Cardiac septum (tissue), 1 donor: Measurements from ENCODE around the gene PLA2G7. TPM values are rescaled to one million over a fixed set of nuclear protein-coding genes. Genes with fewer than 3 reads are reported as not detected.

Experiments used
- DNase-seq: peaks from one replicate; pipeline ENCODE4 v3.0.0-alpha.2; 2020; ENCODE audit warnings: low spot score
- intact Hi-C: fragments of 100-400 bp; cut with DNase I; formaldehyde crosslinking; loops from one replicate; pipeline ENCODE4 v1.14.0; 2022
- total RNA-seq: library from RNA; stranded (reverse); fragmentation: NEBNext Ultra II Directional; extraction: Animal tissue kit (Norgen Biotek cat#: 25700); gene quantifications from one replicate; pipeline ENCODE4 v1.2.1, GENCODE V29; 2021
- donor health status: DM: no; HTN: no; CAD: no.

The PLA2G7 gene
- total RNA-seq, 1 donor from 2014 or later = 0.46 TPM

GRCh38 chr6:46690911-46691451 lies 44.2 kb downstream of the PLA2G7 start:
- no peak for DNase-seq
- intact Hi-C loops = no loop called here

- no peak for DNase-seq
- intact Hi-C loops = no loop called here
Measured at GRCh38 chr6:46690141-46690755, 44.9 kb downstream of the PLA2G7 start.

DNA sequence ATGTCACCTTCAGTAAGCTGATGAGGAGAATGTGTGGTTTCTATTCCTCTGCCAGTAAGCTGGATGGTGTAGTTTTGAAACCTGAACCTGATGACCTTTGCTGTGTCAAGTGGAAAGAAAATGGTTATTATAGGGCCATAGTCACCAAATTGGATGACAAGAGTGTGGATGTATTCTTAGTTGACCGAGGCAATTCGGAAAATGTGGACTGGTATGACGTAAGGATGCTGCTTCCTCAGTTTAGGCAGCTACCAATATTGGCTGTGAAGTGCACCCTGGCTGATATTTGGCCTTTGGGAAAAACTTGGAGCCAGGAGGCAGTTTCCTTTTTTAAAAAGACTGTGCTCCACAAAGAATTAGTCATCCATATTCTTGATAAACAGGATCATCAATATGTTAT lies 45.5 kb downstream of the PLA2G7 start:
- DNase-seq = no peak
- intact Hi-C loops = no loop called here

DNA sequence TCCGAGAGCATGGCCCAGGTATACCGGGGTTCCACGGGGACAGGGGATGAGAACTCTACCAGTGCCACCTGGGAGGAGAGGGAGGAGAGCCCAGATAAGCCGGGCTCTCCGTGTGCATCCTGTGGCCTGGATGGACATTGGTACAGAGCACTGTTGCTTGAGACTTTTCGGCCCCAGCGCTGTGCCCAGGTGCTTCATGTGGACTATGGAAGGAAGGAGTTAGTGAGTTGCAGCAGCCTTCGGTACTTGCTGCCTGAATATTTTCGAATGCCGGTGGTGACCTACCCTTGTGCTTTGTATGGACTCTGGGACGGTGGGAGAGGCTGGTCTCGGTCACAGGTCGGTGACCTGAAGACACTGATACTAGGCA lies 46.2 kb downstream of the PLA2G7 start:
- DNase-seq = no peak
- intact Hi-C loops = no loop called here

DNA sequence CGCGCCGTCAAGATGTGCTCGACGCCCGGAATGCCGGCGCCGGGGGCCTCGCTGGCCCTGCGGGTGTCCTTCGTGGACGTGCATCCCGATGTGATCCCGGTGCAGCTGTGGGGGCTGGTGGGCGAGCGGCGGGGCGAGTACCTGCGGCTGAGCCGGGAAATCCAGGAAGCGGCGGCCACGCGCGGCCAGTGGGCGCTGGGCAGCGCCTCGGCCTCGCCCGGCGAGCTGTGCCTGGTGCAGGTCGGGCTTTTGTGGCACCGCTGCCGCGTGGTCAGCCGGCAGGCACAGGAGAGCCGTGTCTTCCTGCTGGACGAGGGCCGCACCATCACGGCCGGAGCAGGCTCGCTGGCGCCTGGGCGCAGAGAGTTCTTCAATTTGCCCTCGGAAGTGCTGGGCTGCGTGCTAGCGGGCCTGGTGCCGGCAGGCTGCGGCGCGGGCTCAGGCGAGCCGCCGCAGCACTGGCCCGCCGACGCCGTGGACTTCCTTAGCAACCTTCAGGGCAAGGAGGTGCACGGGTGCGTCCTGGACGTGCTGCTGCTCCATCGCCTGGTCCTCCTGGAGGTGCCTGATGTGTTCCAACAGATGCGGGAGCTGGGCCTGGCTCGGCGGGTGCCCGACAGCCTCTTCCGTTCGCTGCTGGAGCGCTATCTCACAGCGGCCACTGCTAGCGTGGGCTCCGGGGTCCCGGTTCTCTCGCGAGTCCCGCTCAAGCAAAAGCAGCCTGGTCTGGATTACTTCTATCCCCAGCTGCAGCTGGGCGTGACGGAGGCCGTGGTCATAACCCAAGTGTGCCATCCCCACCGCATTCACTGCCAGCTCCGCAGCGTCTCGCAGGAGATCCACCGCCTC lies 46.8 kb downstream of the PLA2G7 start:
- intact Hi-C loops = no loop called here
- no peak for DNase-seq

DNA sequence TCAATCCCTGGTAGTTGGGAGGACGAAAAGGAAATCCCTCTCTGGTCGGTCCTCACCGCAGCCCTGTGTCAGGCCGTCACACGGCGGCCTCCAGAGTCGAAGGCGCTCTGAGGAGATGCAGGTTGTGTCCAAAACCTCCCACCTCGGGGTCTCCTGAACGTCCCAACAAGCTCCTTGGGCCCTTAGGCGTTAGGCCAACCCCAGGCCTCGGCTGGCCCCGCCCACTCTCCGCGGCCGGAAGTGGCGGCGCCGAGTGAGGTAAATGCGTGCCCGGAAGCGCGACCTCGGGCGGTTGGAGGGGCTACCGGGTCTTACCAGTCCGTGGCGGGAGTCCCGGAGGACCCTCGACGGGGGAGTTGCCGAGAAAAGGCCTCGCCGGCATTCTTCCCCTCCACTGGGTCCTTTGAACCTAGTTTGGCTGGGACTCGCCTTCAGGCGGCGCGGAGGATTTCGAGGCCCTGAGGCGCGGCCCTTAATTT lies 47.5 kb downstream of the PLA2G7 start, which contains the start of gene TDRD6:
TDRD6 (plus strand) TSS at position 267 of the 479 bp plus-strand sequence. CDS start 244 bp downstream, outside the sequence.
- intact Hi-C loops = no loop called here
- DNase-seq = no peak

DNA sequence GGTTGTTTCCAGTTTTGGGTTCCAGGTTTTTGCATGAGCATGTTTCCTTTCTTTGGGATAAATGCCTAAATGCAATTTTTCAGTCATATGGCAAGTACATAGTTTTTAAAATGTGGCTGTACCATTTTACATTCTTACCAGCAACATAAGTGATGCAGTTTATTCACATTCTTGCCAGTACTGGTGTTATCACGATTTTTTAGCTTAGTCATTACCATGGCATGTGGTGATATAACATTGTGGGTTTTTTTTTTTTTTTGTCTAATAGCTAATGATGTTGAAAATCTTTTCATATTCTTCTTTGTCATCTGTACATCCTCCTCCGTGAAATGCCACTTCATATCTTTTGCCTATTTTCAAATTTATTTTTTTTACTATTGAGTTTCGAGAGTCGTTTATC lies 50.4 kb downstream of the PLA2G7 start:
- DNase-seq = no peak
- intact Hi-C loops = no loop called here

GRCh38 chr6:46677314-46677654 lies 57.9 kb downstream of the PLA2G7 start:
- intact Hi-C loops = no loop called here
- no peak for DNase-seq

- intact Hi-C loops = no loop called here
- no peak for DNase-seq
Measured at GRCh38 chr6:46676604-46677313, 58.4 kb downstream of the PLA2G7 start.

GRCh38 chr6:46674410-46674809 lies 60.8 kb downstream of the PLA2G7 start:
- DNase-seq = no peak
- intact Hi-C loops = no loop called here

DNA sequence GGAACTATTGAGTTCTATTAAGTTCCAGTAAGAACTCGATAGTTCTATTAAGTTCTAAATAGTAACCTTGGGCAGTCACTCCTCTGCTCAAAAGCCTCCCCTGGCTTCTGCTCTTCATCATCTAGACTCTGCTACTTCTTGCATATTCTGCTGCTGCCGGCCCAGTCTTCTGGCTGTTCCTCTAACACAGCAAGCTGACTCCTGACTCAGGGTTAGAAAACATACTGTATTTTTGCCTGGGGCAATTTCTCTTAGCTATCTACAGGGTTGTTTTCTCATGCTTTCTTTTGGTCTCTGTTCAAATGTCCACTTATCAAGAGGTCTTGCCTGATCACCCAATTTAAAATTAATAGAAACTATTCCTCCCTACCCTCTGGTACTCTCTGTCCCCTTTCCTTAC lies 67.8 kb downstream of the PLA2G7 start:
- intact Hi-C loops = no loop called here
- DNase-seq = no peak

- intact Hi-C loops = no loop called here
- no peak for DNase-seq
Measured at GRCh38 chr6:46661483-46661882, 73.7 kb downstream of the PLA2G7 start.

DNA sequence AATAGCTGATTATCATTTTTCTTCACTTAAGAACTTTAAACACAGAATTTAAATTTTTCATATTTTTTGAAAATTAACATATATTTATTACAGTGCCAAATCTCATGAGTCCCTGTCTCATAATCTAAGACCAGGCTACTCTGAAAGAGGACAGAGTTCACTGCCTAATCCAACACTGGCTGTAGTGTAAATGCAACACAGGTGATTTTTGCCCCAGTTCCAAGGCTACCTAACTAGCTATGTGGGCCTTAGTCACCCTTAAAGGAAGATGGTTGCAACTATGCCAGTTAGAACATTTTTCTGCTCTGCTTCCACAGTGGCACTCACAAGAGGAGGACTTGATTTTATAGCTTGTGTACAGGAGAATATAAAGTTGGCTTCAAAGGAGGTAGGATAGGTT lies 77.5 kb downstream of the PLA2G7 start:
- DNase-seq = no peak
- intact Hi-C loops = no loop called here

DNA sequence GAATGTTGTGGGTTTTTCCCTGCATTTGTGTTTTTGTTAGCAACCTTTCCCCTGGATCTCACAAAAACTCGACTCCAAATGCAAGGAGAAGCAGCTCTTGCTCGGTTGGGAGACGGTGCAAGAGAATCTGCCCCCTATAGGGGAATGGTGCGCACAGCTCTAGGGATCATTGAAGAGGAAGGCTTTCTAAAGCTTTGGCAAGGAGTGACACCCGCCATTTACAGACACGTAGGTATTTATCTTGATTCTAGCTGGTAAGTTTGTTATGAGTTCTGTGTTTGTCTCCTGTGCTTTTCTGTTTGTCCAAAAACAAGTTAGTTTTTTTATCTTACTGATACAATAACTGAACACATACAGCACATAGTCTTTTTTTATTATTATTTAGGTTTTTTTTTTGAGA lies 79.4 kb downstream of the PLA2G7 start:
- no peak for DNase-seq
- intact Hi-C loops = no loop called here

Other genes with a start within 250 kb of the PLA2G7 start
- 281 TPM for gene RCAN2, start 243.9 kb downstream of the PLA2G7 start, total RNA-seq
- gene CYP39A1, start 82.6 kb downstream of the PLA2G7 start, total RNA-seq = 5.9 TPM
- gene SLC25A27, start 82.4 kb downstream of the PLA2G7 start, total RNA-seq = 25.6 TPM
- 0.86 TPM for gene TDRD6, start 47.5 kb downstream of the PLA2G7 start, total RNA-seq
- not detected for gene ANKRD66, start 11.6 kb upstream of the PLA2G7 start, total RNA-seq
- gene MEP1A, start 58.0 kb upstream of the PLA2G7 start, total RNA-seq = not detected
- gene ADGRF5, start 186.6 kb upstream of the PLA2G7 start, total RNA-seq = 34.7 TPM